Keratinocyte (primary cell): ENCODE data around the gene INSRR. TPM values are rescaled to one million over a fixed set of nuclear protein-coding genes. Genes with fewer than 3 reads are reported as not detected.

Source experiments
- DNase-seq: peaks from one replicate; pipeline ENCODE4 v3.0.0-alpha.2; 2011; ENCODE audit warnings: low read depth, missing footprints, low spot score
- FAIRE-seq: peaks from 2 replicates; lab custom pipeline; 2011; peaks lifted over from hg19 to GRCh38; lab: Jason Lieb, UNC
- H2AFZ ChIP-seq: 2 replicates; pipeline ENCODE4 v1.6.0; 2012; ENCODE audit warnings: low read length, control low read depth, inconsistent platforms; ENCODE audit not compliant: control insufficient read depth
- H3K27ac ChIP-seq: 2 replicates; pipeline ENCODE4 v1.5.1; 2011; ENCODE audit warnings: low read length; ENCODE audit not compliant: control insufficient read depth, insufficient read depth
- H3K27me3 ChIP-seq: 3 replicates; pipeline ENCODE4 v1.6.0; 2011; ENCODE audit warnings: low read length; ENCODE audit not compliant: control insufficient read depth, insufficient read depth; ENCODE audit errors: extremely low read depth
- H3K36me3 ChIP-seq, 2 experiments: 2 replicates in 1 of 2; 3 replicates in 1 of 2; pipeline ENCODE4 v1.5.1; 2011; ENCODE audit warnings: low read length in 2 of 2, mild to moderate bottlenecking in 1 of 2; ENCODE audit not compliant: control insufficient read depth in 2 of 2, insufficient read depth in 2 of 2; ENCODE audit errors: extremely low read depth in 1 of 2
- H3K4me1 ChIP-seq: 3 replicates; pipeline ENCODE4 v1.5.1; 2011; ENCODE audit warnings: low read length; ENCODE audit not compliant: control insufficient read depth, insufficient read depth; ENCODE audit errors: extremely low read depth
- H3K4me2 ChIP-seq: 3 replicates; pipeline ENCODE4 v1.6.0; 2011; ENCODE audit warnings: low read depth, low read length; ENCODE audit not compliant: control insufficient read depth, insufficient read depth; ENCODE audit errors: extremely low read depth
- H3K4me3 ChIP-seq, 3 experiments: fragments of 200-600 bp in 1 of 3; sonication (generic) in 1 of 3; 2 replicates in 2 of 3; 3 replicates in 1 of 3; pipeline ENCODE4 v1.5.1; 2011 to 2016; ENCODE audit warnings: low read length in 3 of 3, mild to moderate bottlenecking in 3 of 3, control low read depth in 2 of 3, inconsistent platforms in 1 of 3, low read depth in 1 of 3, mixed read lengths in 1 of 3, mixed run types in 1 of 3, moderate library complexity in 1 of 3; ENCODE audit not compliant: control insufficient read depth in 2 of 3, insufficient read depth in 2 of 3; ENCODE audit errors: extremely low read depth in 1 of 3
- H3K79me2 ChIP-seq: 2 replicates; pipeline ENCODE4 v1.6.0; 2012; ENCODE audit warnings: low read length; ENCODE audit not compliant: control insufficient read depth, insufficient read depth
- H3K9ac ChIP-seq: 3 replicates; pipeline ENCODE4 v1.6.0; 2011; ENCODE audit warnings: low read length; ENCODE audit not compliant: control insufficient read depth, insufficient read depth; ENCODE audit errors: extremely low read depth
- H3K9me1 ChIP-seq: 3 replicates; pipeline ENCODE4 v1.6.0; 2011; ENCODE audit warnings: low read length; ENCODE audit not compliant: control insufficient read depth, insufficient read depth; ENCODE audit errors: extremely low read depth
- H3K9me3 ChIP-seq: 2 replicates; pipeline ENCODE4 v1.5.1; 2012; ENCODE audit warnings: low read depth, low read length; ENCODE audit not compliant: control insufficient read depth
- H4K20me1 ChIP-seq: 3 replicates; pipeline ENCODE4 v1.6.0; 2011; ENCODE audit warnings: low read length; ENCODE audit not compliant: control insufficient read depth, insufficient read depth; ENCODE audit errors: extremely low read depth
- CTCF ChIP-seq, 3 experiments: IDR thresholded peaks in 1 of 3; conservative IDR thresholded peaks in 1 of 3; optimal IDR thresholded peaks in 1 of 3; 2 replicates in 2 of 3; 3 replicates in 1 of 3; pipeline versions ENCODE3 to v1.5.1; 2011; ENCODE audit warnings: low read length in 3 of 3, mild to moderate bottlenecking in 3 of 3, moderate library complexity in 2 of 3, control low read depth in 1 of 3, inconsistent platforms in 1 of 3; ENCODE audit not compliant: insufficient read depth in 2 of 3; ENCODE audit errors: extremely low read depth in 1 of 3
- EZH2 ChIP-seq: IDR thresholded peaks from one replicate; pipeline ENCODE4 v1.6.1; 2012; ENCODE audit warnings: inconsistent platforms, mild to moderate bottlenecking, low read length, moderate library complexity
- dilution Hi-C: fragments of 300-500 bp; cut with MboI; formaldehyde crosslinking; loops from one replicate; pipeline ENCODE4 v1.7.0; 2020; ENCODE audit warnings: low sequenced_read_pairs; ENCODE audit not compliant: extremely low pct_ligation_motif_present
- polyA plus RNA-seq, 5 experiments: library from polyadenylated mRNA; depleted of rRNA in 3 of 5; stranded (reverse) in 3 of 5; stranded (forward) in 1 of 5; unstranded in 1 of 5; fragments of >200 nt; gene quantifications; 1 replicate in 1 of 5; 2 replicates in 3 of 5; 3 replicates in 1 of 5; pipeline versions ENCODE4 v1.2.1 to v1.2.3, GENCODE V29; 2011 to 2012; ENCODE audit warnings: missing spikeins in 2 of 5, low read depth in 1 of 5, low replicate concordance in 1 of 5

The INSRR gene
- polyA plus RNA-seq, 1 donor (not counting 4 experiments of a cell fraction or from before 2014, with no cell fraction given), result not detected

GRCh38 chr1:156883919-156884318, 25.0 kb upstream of the INSRR start:
- Histone ChIP-seq H3K4me3 (no peak overlapping the region), H3K27me3 (peaks cover 64% of the 10 kb centered on the region), H3K36me3 (no peaks in the 10 kb centered on the region), H2AFZ (no peak overlapping the region), H3K9me1 (no peaks in the 10 kb centered on the region), H3K79me2 (no peaks in the 10 kb centered on the region), H3K9ac (no peak overlapping the region), H4K20me1 (peaks cover 3% of the 10 kb centered on the region), H3K9me3 (no peaks in the 10 kb centered on the region), H3K4me1 (no peaks in the 10 kb centered on the region), H3K27ac (no peak overlapping the region), H3K4me2 (no peak overlapping the region)
- DNase-seq, result no peak
- FAIRE-seq, result no peak
- TF ChIP-seq EZH2 (no peak), CTCF (optimal IDR thresholded peaks at IDR 0.05 in 1 of 3, IDR thresholded peaks at IDR 0.05 in 1 of 3, conservative IDR thresholded peaks at IDR 0.05 in 1 of 3; ENCODE audit: extremely low read depth in 1 of 3, insufficient read depth in 2 of 3, low read length in 3 of 3) (no peak)
- dilution Hi-C loops, result no loop called here

- Histone ChIP-seq H4K20me1 (peaks cover 3% of the 10 kb centered on the region), H3K4me2 (no peak overlapping the region), H3K27ac (no peak overlapping the region), H2AFZ (no peak overlapping the region), H3K4me3 (no peak overlapping the region), H3K9me1 (no peaks in the 10 kb centered on the region), H3K4me1 (no peaks in the 10 kb centered on the region), H3K79me2 (no peaks in the 10 kb centered on the region), H3K36me3 (no peaks in the 10 kb centered on the region), H3K9ac (no peak overlapping the region), H3K27me3 (peaks cover 63% of the 10 kb centered on the region), H3K9me3 (no peaks in the 10 kb centered on the region)
- DNase-seq, result no peak
- TF ChIP-seq CTCF (optimal IDR thresholded peaks at IDR 0.05 in 1 of 3, IDR thresholded peaks at IDR 0.05 in 1 of 3, conservative IDR thresholded peaks at IDR 0.05 in 1 of 3; ENCODE audit: extremely low read depth in 1 of 3, insufficient read depth in 2 of 3, low read length in 3 of 3) (no peak), EZH2 (no peak)
- FAIRE-seq, result no peak
- dilution Hi-C loops, result no loop called here
Observed at GRCh38 chr1:156882543-156882942, 23.6 kb upstream of the INSRR start.
